C4-2B (cell line): Measurements from ENCODE around the gene LRFN4.

ENCODE experiments used
- CTCF ChIP-seq: fragments of 450-650 bp; conservative IDR thresholded peaks from 2 replicates; pipeline ENCODE4 v1.5.1; 2017; ENCODE audit warnings: mild to moderate bottlenecking
- ZFX ChIP-seq: fragments of 450-650 bp; IDR thresholded peaks from 2 replicates; pipeline ENCODE4 v1.6.1; 2017

GRCh38 chr11:66883016-66883965 lies 26.4 kb downstream of the LRFN4 start:
- TF ChIP-seq CTCF (no peak; the same call in 1 of the 2 replicates), ZFX (no peak)
